Activated T-helper 17 cell treated with anti-CD3 and anti-CD28 coated beads, Interleukin-2, amount 50 U/mL, for 72 hours (primary cell): Measurements from ENCODE around the gene TIA1. TPM values are rescaled to one million over a fixed set of nuclear protein-coding genes. Genes with fewer than 3 reads are reported as not detected.
"Not testable (repeated sequence)": the region's sequence is repeated elsewhere in the genome, so short reads cannot be mapped to it uniquely, and the experiment has no call there.

Source experiments
- ATAC-seq: fragments of 150-1000 bp; cut with Tn5 transposase; replicated peaks from 2 replicates; pipeline ENCODE4 v1.10.0; 2021; ENCODE audit warnings: mild to moderate bottlenecking, moderate library complexity
- H3K27ac Mint-ChIP-seq: one replicate; pipeline ENCODE4 v1.8.0; 2022; ENCODE audit warnings: mixed read lengths
- H3K27me3 Mint-ChIP-seq: one replicate; pipeline ENCODE4 v1.8.0; 2022; ENCODE audit warnings: mixed read lengths
- H3K36me3 Mint-ChIP-seq: one replicate; pipeline ENCODE4 v1.8.0; 2022; ENCODE audit warnings: low read depth, mild to moderate bottlenecking, mixed read lengths
- H3K4me1 Mint-ChIP-seq: one replicate; pipeline ENCODE4 v1.8.0; 2022; ENCODE audit warnings: mixed read lengths
- H3K4me3 Mint-ChIP-seq: one replicate; pipeline ENCODE4 v1.8.0; 2022; ENCODE audit warnings: mild to moderate bottlenecking, mixed read lengths
- H3K9me3 Mint-ChIP-seq: one replicate; pipeline ENCODE4 v1.8.0; 2022; ENCODE audit warnings: mixed read lengths
- total RNA-seq, 2 donors: library from RNA; stranded (reverse); gene quantifications; one replicate each; pipeline ENCODE4 v1.2.3, GENCODE V29; 2022

The TIA1 gene, protein sequence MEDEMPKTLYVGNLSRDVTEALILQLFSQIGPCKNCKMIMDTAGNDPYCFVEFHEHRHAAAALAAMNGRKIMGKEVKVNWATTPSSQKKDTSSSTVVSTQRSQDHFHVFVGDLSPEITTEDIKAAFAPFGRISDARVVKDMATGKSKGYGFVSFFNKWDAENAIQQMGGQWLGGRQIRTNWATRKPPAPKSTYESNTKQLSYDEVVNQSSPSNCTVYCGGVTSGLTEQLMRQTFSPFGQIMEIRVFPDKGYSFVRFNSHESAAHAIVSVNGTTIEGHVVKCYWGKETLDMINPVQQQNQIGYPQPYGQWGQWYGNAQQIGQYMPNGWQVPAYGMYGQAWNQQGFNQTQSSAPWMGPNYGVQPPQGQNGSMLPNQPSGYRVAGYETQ
- total RNA-seq = 10 to 100 TPM; 88.2 to 95.6 TPM

- peak within 1 kb of the TSS; percentile 94 for H3K4me3 Mint-ChIP-seq
- H3K27me3 Mint-ChIP-seq = no peaks in the 10 kb centered on the region
- peaks cover 42% of the 10 kb centered on the region for H3K36me3 Mint-ChIP-seq
- H3K27ac Mint-ChIP-seq = peak within 1 kb of the TSS; percentile 100
- no peaks in the 10 kb centered on the region for H3K9me3 Mint-ChIP-seq
- peaks cover 19% of the 10 kb centered on the region for H3K4me1 Mint-ChIP-seq
- peak; percentile 98 for ATAC-seq
These were observed at the start of gene TIA1 for GRCh38 chr2:70248181-70248847. Gene TIA1, minus strand, starts transcription at chr2:70248628. Its CDS starts 198 bp downstream, at chr2:70248430.

DNA sequence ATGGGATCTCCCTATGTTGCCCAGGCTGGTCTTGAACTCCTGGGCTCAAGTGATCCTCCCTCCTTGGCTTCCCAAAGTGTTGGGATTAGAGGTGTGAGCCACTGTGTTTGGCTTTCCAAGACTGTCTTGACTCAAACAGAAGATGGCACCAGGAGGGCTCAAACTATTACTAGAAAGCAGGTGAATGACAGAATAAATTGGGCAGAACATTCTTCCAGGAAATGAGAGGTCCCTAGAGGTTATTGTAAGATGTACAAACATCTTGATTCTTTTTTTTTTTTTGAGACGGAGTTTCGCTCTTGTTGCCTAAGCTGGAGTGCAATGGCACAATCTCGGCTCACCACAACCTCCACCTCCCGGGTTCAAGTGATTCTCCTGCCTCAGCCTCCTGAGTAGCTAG, 49.4 kb upstream of the TIA1 start:
- H3K27ac Mint-ChIP-seq = peak overlapping the region; percentile 62

GRCh38 chr2:70283500-70284191, 35.2 kb upstream of the TIA1 start:
- peak overlapping the region; percentile 5 for H3K27ac Mint-ChIP-seq
- H3K36me3 Mint-ChIP-seq = peaks cover 93% of the 10 kb centered on the region
- no peak for ATAC-seq
- H3K27me3 Mint-ChIP-seq = no peaks in the 10 kb centered on the region
- no peak overlapping the region for H3K4me3 Mint-ChIP-seq
- no peaks in the 10 kb centered on the region for H3K9me3 Mint-ChIP-seq
- peaks cover 17% of the 10 kb centered on the region for H3K4me1 Mint-ChIP-seq

More for the DNA sequence above, 49.4 kb upstream of the TIA1 start:
- H3K9me3 Mint-ChIP-seq, ATAC-seq, H3K27me3 Mint-ChIP-seq, H3K4me3 Mint-ChIP-seq: not testable (repeated sequence)
- H3K4me1 Mint-ChIP-seq = peaks cover 10% of the 10 kb centered on the region
- H3K36me3 Mint-ChIP-seq = peaks cover 59% of the 10 kb centered on the region

GRCh38 chr2:70282439-70282838, 34.0 kb upstream of the TIA1 start:
- no peaks in the 10 kb centered on the region for H3K27me3 Mint-ChIP-seq
- peaks cover 17% of the 10 kb centered on the region for H3K4me1 Mint-ChIP-seq
- peak overlapping the region; percentile 24 for H3K27ac Mint-ChIP-seq
- ATAC-seq = no peak
- no peaks in the 10 kb centered on the region for H3K9me3 Mint-ChIP-seq
- no peak overlapping the region for H3K4me3 Mint-ChIP-seq
- peaks cover 90% of the 10 kb centered on the region for H3K36me3 Mint-ChIP-seq

DNA sequence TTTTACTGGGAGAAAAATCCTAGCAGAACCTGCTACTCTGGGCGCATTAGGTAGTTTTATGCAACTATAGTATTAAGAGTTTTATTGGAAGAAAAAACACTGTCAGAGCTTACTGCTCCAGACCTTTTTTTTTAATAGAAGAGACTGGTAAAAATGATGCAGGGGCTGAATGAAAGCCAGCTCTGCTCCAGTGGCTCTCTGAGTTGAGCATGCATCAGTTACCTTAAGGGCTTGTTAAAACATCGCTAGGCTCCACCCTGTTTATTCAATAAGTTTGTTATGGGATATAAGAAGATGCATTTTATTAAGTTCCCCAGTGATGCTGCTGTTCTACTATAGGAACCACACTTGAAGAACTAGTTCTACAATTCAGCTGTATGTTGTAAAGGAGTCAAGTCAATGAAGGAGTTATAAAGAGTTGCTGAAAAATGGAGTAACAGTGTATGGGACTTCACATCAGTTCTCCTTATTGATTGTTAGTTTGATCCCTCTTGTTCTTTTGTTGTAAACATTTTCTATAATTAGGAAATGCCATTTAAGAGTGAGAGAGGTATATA, 31.9 kb upstream of the TIA1 start:
- Mint-ChIP-seq H3K4me1 (peaks cover 12% of the 10 kb centered on the region), H3K27me3 (no peaks in the 10 kb centered on the region), H3K27ac (peak overlapping the region; percentile 35), H3K36me3 (peaks cover 90% of the 10 kb centered on the region), H3K4me3 (no peak overlapping the region), H3K9me3 (no peaks in the 10 kb centered on the region)
- ATAC-seq = no peak

DNA sequence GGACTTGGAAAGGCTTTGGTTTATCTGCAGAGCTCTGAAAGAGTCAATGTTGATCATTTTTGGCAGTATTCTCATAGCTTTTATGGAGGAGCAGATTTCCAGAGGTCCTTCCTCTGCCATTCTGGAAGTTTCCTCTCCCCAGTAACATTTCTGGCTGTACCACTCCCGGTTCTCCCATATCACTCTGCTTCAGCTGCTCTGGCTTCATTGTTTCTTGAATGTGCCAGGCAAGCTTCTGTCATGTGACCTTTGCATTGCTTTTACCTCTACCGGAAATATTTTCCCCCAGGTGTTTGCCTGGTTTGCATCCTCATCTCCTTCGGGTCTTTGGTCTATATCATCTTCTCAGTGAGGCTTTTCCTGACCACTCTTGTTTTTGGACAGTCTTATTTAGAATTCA, 21.9 kb upstream of the TIA1 start:
- H3K27me3 Mint-ChIP-seq = no peaks in the 10 kb centered on the region
- ATAC-seq = no peak
- H3K27ac Mint-ChIP-seq = no peak overlapping the region
- peaks cover 5% of the 10 kb centered on the region for H3K4me1 Mint-ChIP-seq
- H3K4me3 Mint-ChIP-seq = no peak overlapping the region
- no peaks in the 10 kb centered on the region for H3K9me3 Mint-ChIP-seq
- H3K36me3 Mint-ChIP-seq = peaks cover 35% of the 10 kb centered on the region

- not testable (repeated sequence) for H3K27ac Mint-ChIP-seq, H3K9me3 Mint-ChIP-seq, H3K27me3 Mint-ChIP-seq, ATAC-seq, H3K4me3 Mint-ChIP-seq, H3K4me1 Mint-ChIP-seq
- peaks cover 32% of the 10 kb centered on the region for H3K36me3 Mint-ChIP-seq
These were observed 21.2 kb upstream of the TIA1 start for GRCh38 chr2:70269422-70270302.

- not testable (repeated sequence) for H3K27me3 Mint-ChIP-seq, H3K4me1 Mint-ChIP-seq, H3K4me3 Mint-ChIP-seq, ATAC-seq, H3K27ac Mint-ChIP-seq, H3K9me3 Mint-ChIP-seq
- H3K36me3 Mint-ChIP-seq = peaks cover 49% of the 10 kb centered on the region
These were observed 18.5 kb upstream of the TIA1 start for GRCh38 chr2:70266925-70267324.

- no peak overlapping the region for H3K27ac Mint-ChIP-seq
- ATAC-seq = no peak
- H3K36me3 Mint-ChIP-seq = peaks cover 60% of the 10 kb centered on the region
- H3K9me3 Mint-ChIP-seq = no peaks in the 10 kb centered on the region
- no peak overlapping the region for H3K4me3 Mint-ChIP-seq
- peaks cover 13% of the 10 kb centered on the region for H3K4me1 Mint-ChIP-seq
- no peaks in the 10 kb centered on the region for H3K27me3 Mint-ChIP-seq
These were observed 13.1 kb upstream of the TIA1 start for GRCh38 chr2:70261501-70261900.

- peaks cover 43% of the 10 kb centered on the region for H3K36me3 Mint-ChIP-seq
- H3K9me3 Mint-ChIP-seq = no peaks in the 10 kb centered on the region
- ATAC-seq = no peak
- peaks cover 13% of the 10 kb centered on the region for H3K4me1 Mint-ChIP-seq
- no peak overlapping the region for H3K27ac Mint-ChIP-seq
- H3K27me3 Mint-ChIP-seq = no peaks in the 10 kb centered on the region
- H3K4me3 Mint-ChIP-seq = peak overlapping the region; percentile 90
These were observed 10.1 kb upstream of the TIA1 start for GRCh38 chr2:70258532-70258875.

DNA sequence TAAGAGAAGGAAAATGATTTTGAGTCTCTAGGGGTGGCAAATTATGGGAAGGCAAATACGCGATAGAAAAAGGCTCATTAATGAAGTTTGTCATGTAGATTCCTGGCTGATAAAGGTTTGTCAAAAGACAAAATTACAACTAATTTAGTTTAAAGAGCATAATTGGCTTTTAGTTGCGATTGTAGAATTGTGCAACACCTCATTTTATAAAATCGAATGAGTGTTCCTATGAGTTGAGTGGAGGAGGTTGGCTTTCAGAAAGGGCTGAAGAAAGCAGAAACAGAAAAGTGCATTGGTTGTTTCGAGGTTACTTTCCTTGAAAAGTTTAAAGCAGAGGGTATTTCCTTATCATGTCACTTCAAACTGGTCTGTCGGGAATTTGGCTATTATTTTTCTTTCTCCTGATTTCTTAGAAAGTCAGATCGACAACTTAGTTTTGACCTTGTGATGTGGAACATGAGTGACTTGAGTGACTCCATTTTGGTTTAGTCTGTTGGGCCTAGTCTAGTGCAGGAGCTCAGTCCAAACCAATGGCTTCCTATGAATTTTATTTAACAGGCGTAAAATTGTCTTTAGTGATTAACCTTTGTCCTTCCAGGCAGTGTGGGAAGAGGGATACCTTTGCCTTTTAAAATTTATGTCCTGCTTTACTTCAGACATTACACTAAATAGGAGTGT, 7.3 kb upstream of the TIA1 start:
- Mint-ChIP-seq H3K36me3 (peaks cover 17% of the 10 kb centered on the region), H3K4me3 (peak overlapping the region; percentile 90), H3K9me3 (no peaks in the 10 kb centered on the region), H3K27me3 (no peaks in the 10 kb centered on the region), H3K4me1 (peaks cover 2% of the 10 kb centered on the region), H3K27ac (no peak overlapping the region)
- no peak for ATAC-seq

- no peak for ATAC-seq
- Mint-ChIP-seq H3K9me3 (no peaks in the 10 kb centered on the region), H3K36me3 (peaks cover 34% of the 10 kb centered on the region), H3K4me1 (peaks cover 10% of the 10 kb centered on the region), H3K4me3 (no peak overlapping the region), H3K27me3 (no peaks in the 10 kb centered on the region), H3K27ac (no peak overlapping the region)
These were observed 2.0 kb upstream of the TIA1 start for GRCh38 chr2:70250434-70250833.

GRCh38 chr2:70247364-70248180, 856 bp downstream of the TIA1 start:
- no peak for ATAC-seq
- H3K4me3 Mint-ChIP-seq = peak overlapping the region; percentile 94
- peaks cover 48% of the 10 kb centered on the region for H3K36me3 Mint-ChIP-seq
- no peaks in the 10 kb centered on the region for H3K9me3 Mint-ChIP-seq
- peaks cover 23% of the 10 kb centered on the region for H3K4me1 Mint-ChIP-seq
- peak overlapping the region; percentile 100 for H3K27ac Mint-ChIP-seq
- no peaks in the 10 kb centered on the region for H3K27me3 Mint-ChIP-seq
